ENCODE results near the gene UCHL3. TPM values are rescaled to one million over a fixed set of nuclear protein-coding genes. Genes with fewer than 3 reads are reported as not detected.

UCHL3 gene
- total RNA-seq, 5 donors from 2014 or later (not counting 1 experiment from before 2014, with no cell fraction given) = 13.9 to 26.5 (median 16.0) TPM

DNA sequence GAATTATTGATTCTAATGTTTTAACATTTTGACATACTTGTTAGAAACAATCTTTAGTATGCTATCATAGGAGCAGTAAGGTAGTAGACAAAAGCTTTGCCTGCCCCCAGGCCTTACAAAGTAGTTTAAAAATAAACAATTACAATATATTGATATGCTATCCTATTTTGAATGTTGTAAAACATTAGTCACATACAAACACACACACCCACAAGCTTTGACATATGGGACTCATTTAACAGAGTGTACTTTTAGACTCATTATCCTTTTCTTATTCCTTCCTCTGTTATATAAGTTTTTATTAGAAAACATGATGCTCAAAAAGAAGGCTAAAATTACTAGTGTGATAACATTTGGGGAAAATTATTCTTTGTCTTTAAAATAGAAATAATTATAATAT is 33.5 kb downstream of the UCHL3 start:
- ATAC-seq (replicated peaks in 1 of 4) (no peak), DNase-seq (no peak)
- POLR2A ChIA-PET = no interaction called here
- H3K4me3 ChIP-seq (ENCODE audit: control insufficient read depth in 1 of 2, extremely low read depth in 1 of 2, low read length in 1 of 2) = no peak overlapping the region
- H3K36me3 ChIP-seq (ENCODE audit: control insufficient read depth in 2 of 2, extremely low read depth in 1 of 2, insufficient read depth in 1 of 2, low read length in 1 of 2) = peaks cover 4 to 16% of the 10 kb centered on the region in 2 donors
- no peaks in the 10 kb centered on the region for H3K4me1 ChIP-seq (ENCODE audit: control insufficient read depth in 1 of 2, extremely low read depth in 1 of 2, insufficient read depth in 2 of 2, low read length in 2 of 2)
- peaks cover 3 to 17% (median 9%) of the 10 kb centered on the region in 3 donors for H3K4me1 Mint-ChIP-seq
- H3K27ac Mint-ChIP-seq = no peak overlapping the region
- CTCF ChIA-PET = no interaction called here
- H3K9me3 Mint-ChIP-seq = peaks cover 3 to 14% (median 13%) of the 10 kb centered on the region in 3 donors
- H3K9me3 ChIP-seq = peaks cover 6% of the 10 kb centered on the region
- no peak overlapping the region for H3K4me3 Mint-ChIP-seq
- peaks cover 53% of the 10 kb centered on the region for H3K36me3 Mint-ChIP-seq
- no peaks in the 10 kb centered on the region for H3K27me3 Mint-ChIP-seq
- no peak overlapping the region for H3K27ac ChIP-seq (ENCODE audit: low read length)
- H3K27me3 ChIP-seq (replicated peaks in 1 of 2; ENCODE audit: control insufficient read depth in 2 of 2, extremely low read depth in 1 of 2, insufficient read depth in 2 of 2, low read length in 1 of 2) = no peaks in the 10 kb centered on the region

GRCh38 chr13:75585153-75585552 is 35.6 kb downstream of the UCHL3 start:
- no peak overlapping the region for H3K4me3 Mint-ChIP-seq
- ChIA-PET POLR2A (no interaction called here), CTCF (no interaction called here)
- no peaks in the 10 kb centered on the region for H3K27me3 Mint-ChIP-seq
- H3K27ac ChIP-seq (ENCODE audit: low read length) = no peak overlapping the region
- peaks cover 2 to 11% (median 7%) of the 10 kb centered on the region in 3 donors for H3K4me1 Mint-ChIP-seq
- peaks cover 6% of the 10 kb centered on the region for H3K9me3 ChIP-seq
- peaks cover 5 to 14% (median 13%) of the 10 kb centered on the region in 3 donors for H3K9me3 Mint-ChIP-seq
- DNase-seq = no peak
- H3K36me3 Mint-ChIP-seq = peaks cover 61% of the 10 kb centered on the region
- H3K27ac Mint-ChIP-seq = no peak overlapping the region
- ATAC-seq (replicated peaks in 1 of 4) = no peak
- no peaks in the 10 kb centered on the region for H3K4me1 ChIP-seq (ENCODE audit: control insufficient read depth in 1 of 2, extremely low read depth in 1 of 2, insufficient read depth in 2 of 2, low read length in 2 of 2)
- H3K27me3 ChIP-seq (replicated peaks in 1 of 2; ENCODE audit: control insufficient read depth in 2 of 2, extremely low read depth in 1 of 2, insufficient read depth in 2 of 2, low read length in 1 of 2) = no peaks in the 10 kb centered on the region
- no peak overlapping the region for H3K4me3 ChIP-seq (ENCODE audit: control insufficient read depth in 1 of 2, extremely low read depth in 1 of 2, low read length in 1 of 2)
- peaks cover 4 to 19% of the 10 kb centered on the region in 2 donors for H3K36me3 ChIP-seq (ENCODE audit: control insufficient read depth in 2 of 2, extremely low read depth in 1 of 2, insufficient read depth in 1 of 2, low read length in 1 of 2)

GRCh38 chr13:75587679-75588078 is 38.1 kb downstream of the UCHL3 start:
- CTCF ChIA-PET = no interaction called here
- Histone ChIP-seq H3K4me1 (ENCODE audit: control insufficient read depth in 1 of 2, extremely low read depth in 1 of 2, insufficient read depth in 2 of 2, low read length in 2 of 2) (no peaks in the 10 kb centered on the region), H3K9me3 (peaks cover 6% of the 10 kb centered on the region), H3K36me3 (ENCODE audit: control insufficient read depth in 2 of 2, extremely low read depth in 1 of 2, insufficient read depth in 1 of 2, low read length in 1 of 2) (peaks cover 4 to 18% of the 10 kb centered on the region in 2 donors), H3K27me3 (replicated peaks in 1 of 2; ENCODE audit: control insufficient read depth in 2 of 2, extremely low read depth in 1 of 2, insufficient read depth in 2 of 2, low read length in 1 of 2) (no peaks in the 10 kb centered on the region), H3K27ac (ENCODE audit: low read length) (no peak overlapping the region), H3K4me3 (ENCODE audit: control insufficient read depth in 1 of 2, extremely low read depth in 1 of 2, low read length in 1 of 2) (no peak overlapping the region)
- no CpG with 5 or more reads among the region's 1 CpG for whole genome bisulfite sequencing (ENCODE audit: insufficient coverage)
- H3K9me3 Mint-ChIP-seq = peaks cover 7 to 14% (median 13%) of the 10 kb centered on the region in 3 donors
- POLR2A ChIA-PET = no interaction called here
- peaks cover 2 to 11% (median 6%) of the 10 kb centered on the region in 3 donors for H3K4me1 Mint-ChIP-seq
- H3K27ac Mint-ChIP-seq = no peak overlapping the region
- no peaks in the 10 kb centered on the region for H3K27me3 Mint-ChIP-seq
- ATAC-seq (replicated peaks in 1 of 4) = no peak
- no peak for DNase-seq
- H3K4me3 Mint-ChIP-seq = no peak overlapping the region
- peaks cover 61% of the 10 kb centered on the region for H3K36me3 Mint-ChIP-seq

GRCh38 chr13:75596657-75597182 is 47.1 kb downstream of the UCHL3 start:
- H3K27ac ChIP-seq (ENCODE audit: low read length) = no peak overlapping the region
- H3K27me3 Mint-ChIP-seq = no peaks in the 10 kb centered on the region
- DNase-seq = no peak
- peaks cover 0 to 2% (median 0%) of the 10 kb centered on the region in 3 donors for H3K4me1 Mint-ChIP-seq
- no peak overlapping the region for H3K4me3 Mint-ChIP-seq
- H3K36me3 Mint-ChIP-seq = peaks cover 52% of the 10 kb centered on the region
- no peaks in the 10 kb centered on the region for H3K9me3 Mint-ChIP-seq
- ChIA-PET CTCF (no interaction called here), POLR2A (no interaction called here)
- WGBS (ENCODE audit: insufficient coverage) = no CpG with 5 or more reads among the region's 1 CpG
- peaks cover 0 to 8% of the 10 kb centered on the region in 2 donors for H3K36me3 ChIP-seq (ENCODE audit: control insufficient read depth in 2 of 2, extremely low read depth in 1 of 2, insufficient read depth in 1 of 2, low read length in 1 of 2)
- H3K27me3 ChIP-seq (replicated peaks in 1 of 2; ENCODE audit: control insufficient read depth in 2 of 2, extremely low read depth in 1 of 2, insufficient read depth in 2 of 2, low read length in 1 of 2) = no peaks in the 10 kb centered on the region
- ATAC-seq (replicated peaks in 1 of 4) = no peak
- H3K4me3 ChIP-seq (ENCODE audit: control insufficient read depth in 1 of 2, extremely low read depth in 1 of 2, low read length in 1 of 2) = no peak overlapping the region
- no peaks in the 10 kb centered on the region for H3K9me3 ChIP-seq
- H3K27ac Mint-ChIP-seq = no peak overlapping the region
- no peaks in the 10 kb centered on the region for H3K4me1 ChIP-seq (ENCODE audit: control insufficient read depth in 1 of 2, extremely low read depth in 1 of 2, insufficient read depth in 2 of 2, low read length in 2 of 2)

DNA sequence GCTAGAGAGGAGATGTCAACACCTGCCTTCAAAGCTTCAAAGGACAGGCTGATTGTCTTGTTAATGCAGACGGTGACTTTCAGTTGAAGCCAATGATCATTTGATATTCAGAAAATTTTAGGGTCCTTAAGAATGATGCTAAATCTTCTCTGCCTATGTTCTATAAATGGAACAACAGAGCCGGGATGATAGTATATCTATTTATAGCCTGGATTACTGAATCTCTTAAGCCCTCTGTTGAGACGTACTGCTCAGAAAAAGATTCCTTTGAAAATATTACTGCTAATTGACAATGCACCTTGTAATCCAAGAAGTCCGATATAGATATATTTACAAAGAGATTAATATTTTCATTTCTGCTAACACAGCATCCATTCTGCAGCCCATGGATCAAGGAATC is 50.8 kb downstream of the UCHL3 start:
- Histone ChIP-seq H3K27ac (ENCODE audit: low read length) (no peak overlapping the region), H3K4me1 (ENCODE audit: control insufficient read depth in 1 of 2, extremely low read depth in 1 of 2, insufficient read depth in 2 of 2, low read length in 2 of 2) (no peaks in the 10 kb centered on the region), H3K36me3 (ENCODE audit: control insufficient read depth in 2 of 2, extremely low read depth in 1 of 2, insufficient read depth in 1 of 2, low read length in 1 of 2) (peaks cover 0 to 10% of the 10 kb centered on the region in 2 donors), H3K9me3 (no peaks in the 10 kb centered on the region), H3K4me3 (ENCODE audit: control insufficient read depth in 1 of 2, extremely low read depth in 1 of 2, low read length in 1 of 2) (no peak overlapping the region), H3K27me3 (replicated peaks in 1 of 2; ENCODE audit: control insufficient read depth in 2 of 2, extremely low read depth in 1 of 2, insufficient read depth in 2 of 2, low read length in 1 of 2) (no peaks in the 10 kb centered on the region)
- ATAC-seq (replicated peaks in 1 of 4) (no peak), DNase-seq (no peak)
- peaks cover 0 to 2% (median 0%) of the 10 kb centered on the region in 3 donors for H3K4me1 Mint-ChIP-seq
- ChIA-PET POLR2A (interaction anchor here in 1 of 2 donors (0.7 kb wide), 1 partner anchor 1572 kb away, joined by 3 read pairs; no protein-coding TSS in a partner anchor), CTCF (no interaction called here)
- H3K9me3 Mint-ChIP-seq = no peaks in the 10 kb centered on the region
- no peak overlapping the region for H3K4me3 Mint-ChIP-seq
- H3K36me3 Mint-ChIP-seq = peaks cover 57% of the 10 kb centered on the region
- WGBS (ENCODE audit: insufficient coverage) = no CpG with 5 or more reads among the region's 4 CpGs
- H3K27ac Mint-ChIP-seq = no peak overlapping the region
- no peaks in the 10 kb centered on the region for H3K27me3 Mint-ChIP-seq

- no CpG with 5 or more reads among the region's 2 CpGs for WGBS (ENCODE audit: insufficient coverage)
- Mint-ChIP-seq H3K36me3 (peaks cover 48% of the 10 kb centered on the region), H3K4me1 (no peaks in the 10 kb centered on the region), H3K9me3 (no peaks in the 10 kb centered on the region), H3K27ac (no peak overlapping the region), H3K4me3 (no peak overlapping the region), H3K27me3 (no peaks in the 10 kb centered on the region)
- H3K9me3 ChIP-seq = no peaks in the 10 kb centered on the region
- no peaks in the 10 kb centered on the region for H3K4me1 ChIP-seq (ENCODE audit: control insufficient read depth in 1 of 2, extremely low read depth in 1 of 2, insufficient read depth in 2 of 2, low read length in 2 of 2)
- peaks cover 0 to 11% of the 10 kb centered on the region in 2 donors for H3K36me3 ChIP-seq (ENCODE audit: control insufficient read depth in 2 of 2, extremely low read depth in 1 of 2, insufficient read depth in 1 of 2, low read length in 1 of 2)
- POLR2A ChIA-PET = no interaction called here
- no peak overlapping the region for H3K27ac ChIP-seq (ENCODE audit: low read length)
- no peak for ATAC-seq (replicated peaks in 1 of 4)
- no peaks in the 10 kb centered on the region for H3K27me3 ChIP-seq (replicated peaks in 1 of 2; ENCODE audit: control insufficient read depth in 2 of 2, extremely low read depth in 1 of 2, insufficient read depth in 2 of 2, low read length in 1 of 2)
- DNase-seq = no peak
- CTCF ChIA-PET = no interaction called here
- H3K4me3 ChIP-seq (ENCODE audit: control insufficient read depth in 1 of 2, extremely low read depth in 1 of 2, low read length in 1 of 2) = no peak overlapping the region
Observed at GRCh38 chr13:75603038-75603437, 53.4 kb downstream of the UCHL3 start.

DNA sequence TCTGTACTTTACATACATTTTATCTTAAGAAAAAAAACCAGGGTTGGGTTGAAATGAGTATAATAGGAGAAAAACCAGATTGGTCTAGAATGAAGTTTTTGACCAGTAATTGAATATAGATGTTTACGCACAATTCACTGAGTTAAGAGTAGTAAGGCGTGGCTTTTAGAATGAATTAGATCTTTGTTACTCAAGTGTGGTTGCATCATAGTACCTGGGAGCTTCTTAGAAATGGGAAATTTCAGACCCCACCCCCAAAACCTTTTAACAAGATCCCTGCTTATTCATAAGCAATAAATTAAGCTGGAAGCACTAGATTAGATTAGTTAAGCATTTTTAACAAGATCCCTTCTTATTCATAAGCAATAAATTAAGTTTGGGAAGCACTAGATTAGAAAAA is 57.9 kb downstream of the UCHL3 start:
- Mint-ChIP-seq H3K27ac (no peak overlapping the region), H3K27me3 (no peaks in the 10 kb centered on the region), H3K4me1 (no peaks in the 10 kb centered on the region), H3K36me3 (peaks cover 38% of the 10 kb centered on the region), H3K4me3 (no peak overlapping the region), H3K9me3 (no peaks in the 10 kb centered on the region)
- no CpG with 5 or more reads among the region's 2 CpGs for WGBS (ENCODE audit: insufficient coverage)
- Histone ChIP-seq H3K36me3 (ENCODE audit: control insufficient read depth in 2 of 2, extremely low read depth in 1 of 2, insufficient read depth in 1 of 2, low read length in 1 of 2) (peaks cover 0 to 6% of the 10 kb centered on the region in 2 donors), H3K27ac (ENCODE audit: low read length) (no peak overlapping the region), H3K27me3 (replicated peaks in 1 of 2; ENCODE audit: control insufficient read depth in 2 of 2, extremely low read depth in 1 of 2, insufficient read depth in 2 of 2, low read length in 1 of 2) (no peaks in the 10 kb centered on the region), H3K4me3 (ENCODE audit: control insufficient read depth in 1 of 2, extremely low read depth in 1 of 2, low read length in 1 of 2) (no peak overlapping the region), H3K9me3 (no peaks in the 10 kb centered on the region), H3K4me1 (ENCODE audit: control insufficient read depth in 1 of 2, extremely low read depth in 1 of 2, insufficient read depth in 2 of 2, low read length in 2 of 2) (no peaks in the 10 kb centered on the region)
- CTCF ChIA-PET = no interaction called here
- POLR2A ChIA-PET = interaction anchor here in 1 of 2 donors (0.7 kb wide), 1 partner anchor 15 kb away, joined by 7 read pairs; no protein-coding TSS in a partner anchor
- DNase-seq (no peak), ATAC-seq (replicated peaks in 1 of 4) (no peak)

All from T-cell (primary cell).